Coronary artery (tissue), 2 donors: ENCODE measurements around the gene TMX2.

Source experiments
- DNase-seq: peaks from one replicate; pipeline ENCODE4 v3.0.0-alpha.2; 2017; ENCODE audit warnings: low spot score
- H3K27ac ChIP-seq, 2 donors: fragments of 200-600 bp; sonication (generic); one replicate each; pipeline ENCODE4 v1.5.1; 2016 to 2019
- H3K4me3 ChIP-seq: fragments of 200-600 bp; sonication (generic); 2 replicates; pipeline ENCODE4 v1.5.1; 2016; ENCODE audit warnings: mild to moderate bottlenecking, moderate library complexity
- CTCF ChIP-seq: fragments of 200-600 bp; sonication (generic); IDR thresholded peaks from one replicate; pipeline ENCODE4 v1.5.1; 2019; ENCODE audit warnings: antibody characterized with exemption

TMX2 gene

DNA sequence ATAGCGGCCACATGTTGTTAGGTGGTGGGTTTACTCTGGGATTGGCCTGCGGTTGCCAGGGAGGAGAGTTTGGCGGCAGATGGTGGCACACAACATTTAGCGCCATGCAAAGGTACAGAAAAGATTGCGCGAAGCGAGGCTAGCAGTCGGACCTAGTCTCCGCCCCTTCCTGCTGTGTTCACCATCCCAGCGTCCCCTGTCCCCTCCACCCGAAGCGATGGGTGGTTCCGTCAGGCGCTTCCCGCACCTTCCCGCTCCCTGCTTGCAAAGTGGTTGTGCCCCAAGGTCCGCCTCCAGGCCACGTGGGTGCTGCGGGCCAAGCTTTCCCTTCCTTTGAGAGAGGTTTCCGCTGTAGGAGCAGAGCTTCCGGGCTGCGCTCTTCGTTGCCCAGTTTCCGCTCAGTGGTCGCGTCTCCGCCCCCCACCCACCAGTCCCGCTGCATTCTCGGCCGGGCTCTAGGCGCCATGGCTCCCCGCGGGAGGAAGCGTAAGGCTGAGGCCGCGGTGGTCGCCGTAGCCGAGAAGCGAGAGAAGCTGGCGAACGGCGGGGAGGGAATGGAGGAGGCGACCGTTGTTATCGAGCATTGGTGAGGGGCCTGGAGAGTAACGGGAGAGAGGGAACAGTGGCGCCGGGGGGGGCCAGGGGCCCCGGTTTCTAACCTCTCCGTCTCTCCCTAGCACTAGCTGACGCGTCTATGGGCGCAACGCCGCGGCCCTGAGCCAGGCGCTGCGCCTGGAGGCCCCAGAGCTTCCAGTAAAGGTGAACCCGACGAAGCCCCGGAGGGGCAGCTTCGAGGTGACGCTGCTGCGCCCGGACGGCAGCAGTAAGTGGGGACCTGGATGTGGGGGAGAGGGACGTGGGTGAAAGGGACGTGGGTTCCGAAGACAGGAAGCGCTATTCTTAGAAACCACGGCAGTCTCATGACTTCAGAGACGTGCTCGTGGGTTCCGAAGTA is 29.0 kb downstream of the TMX2 start, which contains the start of gene SELENOH:
Gene SELENOH, plus strand, starts transcription at position 360 of the 955 bp plus-strand sequence. Its CDS starts 105 bp downstream, at position 465.
- TF ChIP-seq CTCF, result no peak

GRCh38 chr11:57742087-57742452 is 29.7 kb downstream of the TMX2 start:
- no peak for DNase-seq
- H3K4me3 ChIP-seq, result peak overlapping the region; percentile 83
- peak overlapping the region; percentile 93 to 97 for H3K27ac ChIP-seq
- TF ChIP-seq CTCF, result no peak

More for the DNA sequence above, 29.0 kb downstream of the TMX2 start, which contains the start of gene SELENOH:
- Histone ChIP-seq H3K4me3 (peak within 1 kb of the TSS; percentile 83), H3K27ac (peak within 1 kb of the TSS; percentile 93 to 97)
- DNase-seq, result peak; percentile 98

DNA sequence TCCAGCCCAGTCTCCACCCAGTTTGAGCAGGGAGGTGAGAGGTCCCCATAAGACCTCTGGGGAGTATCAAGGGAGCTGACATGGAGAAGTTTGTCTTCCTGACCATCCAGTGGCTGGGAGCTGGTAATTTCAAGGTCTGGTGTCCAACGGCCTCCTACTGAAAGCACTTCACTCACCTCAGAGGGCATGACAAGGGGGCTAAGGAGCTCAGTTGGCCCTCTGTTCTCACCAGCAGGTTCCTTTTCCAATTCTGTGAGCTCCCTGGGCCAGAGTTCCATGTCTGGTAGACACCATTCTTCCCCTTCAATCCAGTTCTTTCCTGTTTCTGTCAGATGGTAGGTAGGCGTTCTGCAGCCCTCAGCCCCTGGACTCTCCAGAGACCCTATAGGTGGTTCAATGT is 32.0 kb downstream of the TMX2 start:
- no peak for DNase-seq
- H3K27ac ChIP-seq, result no peak overlapping the region
- no peak overlapping the region for H3K4me3 ChIP-seq
- TF ChIP-seq CTCF, result no peak

DNA sequence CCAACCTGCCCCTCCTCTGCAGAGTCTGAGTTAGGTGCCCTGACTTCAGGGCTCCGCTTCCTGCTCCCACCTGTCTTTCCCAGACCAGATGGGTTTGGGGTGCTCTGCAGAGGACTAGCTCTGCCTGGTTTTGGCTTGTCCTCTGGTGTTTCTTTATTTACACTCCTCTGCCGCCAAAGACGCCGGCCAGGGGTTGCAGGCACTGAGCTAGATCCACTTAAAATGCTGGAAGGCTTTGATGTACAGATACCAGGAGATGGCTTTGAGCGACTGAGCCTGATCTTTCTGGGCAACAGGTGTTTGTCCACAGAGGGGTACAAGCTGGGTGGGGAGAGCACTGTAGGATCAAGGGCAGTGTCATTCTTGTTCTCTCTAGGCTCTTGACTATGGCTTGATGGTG is 32.8 kb downstream of the TMX2 start:
- TF ChIP-seq CTCF, result no peak
- no peak overlapping the region for H3K4me3 ChIP-seq
- H3K27ac ChIP-seq, result no peak overlapping the region
- no peak for DNase-seq

GRCh38 chr11:57746920-57747319 is 34.5 kb downstream of the TMX2 start:
- H3K27ac ChIP-seq, result no peak overlapping the region
- TF ChIP-seq CTCF, result no peak
- H3K4me3 ChIP-seq, result no peak overlapping the region
- no peak for DNase-seq

- H3K27ac ChIP-seq, result no peak overlapping the region
- DNase-seq, result no peak
- no peak for TF ChIP-seq CTCF
- H3K4me3 ChIP-seq, result no peak overlapping the region
Measured at GRCh38 chr11:57751176-57751575, 38.8 kb downstream of the TMX2 start.
